Loucy (cell line): Measurements from ENCODE around the gene MAN1B1.

Experiments used
- CTCF ChIP-seq: fragments of 200-600 bp; sonication (generic); conservative IDR thresholded peaks from 2 replicates; pipeline ENCODE4 v1.5.1; 2014; ENCODE audit warnings: mild to moderate bottlenecking, antibody characterized with exemption, low read length
- EZH2phosphoT487 ChIP-seq: fragments of 200-600 bp; IDR thresholded peaks from 2 replicates; pipeline ENCODE4 v1.6.1; 2018; ENCODE audit warnings: antibody characterized with exemption, mild to moderate bottlenecking, moderate library complexity, borderline replicate concordance

GRCh38 chr9:137079401-137079787 lies 7.4 kb upstream of the MAN1B1 start:
- TF ChIP-seq CTCF, result no peak
- TF ChIP-seq EZH2phosphoT487, result no peak
